OCI-LY3 (cell line): ENCODE results near the gene POLG2.
A peak's percentile ranks its signal among the peaks of the same experiment; 100 is the strongest.

Experiments used
- H2AFZ ChIP-seq: fragments of 200-600, 300-600 bp; shearing (Covaris generic); 2 replicates; pipeline ENCODE4 v1.6.0; 2014; ENCODE audit warnings: antibody characterized with exemption, low read depth, low read length
- H3K27ac ChIP-seq: fragments of 200-600, 300-600 bp; sonication (generic); 2 replicates; pipeline ENCODE4 v1.5.1; 2014; ENCODE audit warnings: mild to moderate bottlenecking, low read length, moderate library complexity, mixed read lengths
- H3K27me3 ChIP-seq: fragments of 200-600, 300-600 bp; sonication (generic); 2 replicates; pipeline ENCODE4 v1.6.1; 2014; ENCODE audit warnings: low read depth, low read length, mixed read lengths
- H3K36me3 ChIP-seq: fragments of 200-600, 300-600 bp; sonication (generic); replicated peaks from 2 replicates; pipeline ENCODE3; 2014; ENCODE audit warnings: low read depth, low read length, mixed read lengths
- H3K4me1 ChIP-seq: fragments of 300-600, 200-600 bp; sonication (generic); 2 replicates; pipeline ENCODE4 v1.6.1; 2014; ENCODE audit warnings: low read length, mixed read lengths
- H3K4me2 ChIP-seq: fragments of 200-600, 300-600 bp; sonication (generic); 2 replicates; pipeline ENCODE4 v1.6.1; 2014; ENCODE audit warnings: low read length, mixed read lengths
- H3K4me3 ChIP-seq: fragments of 300-600, 200-600 bp; sonication (generic); 2 replicates; pipeline ENCODE4 v1.5.1; 2014; ENCODE audit warnings: antibody characterized with exemption, mild to moderate bottlenecking, low read length, moderate library complexity
- H3K79me2 ChIP-seq: fragments of 300-600, 200-600 bp; shearing (Covaris generic); 2 replicates; pipeline ENCODE4 v1.6.1; 2014; ENCODE audit warnings: mild to moderate bottlenecking, low read length, mixed read lengths
- H3K9ac ChIP-seq: fragments of 300-600, 200-600 bp; shearing (Covaris generic); 2 replicates; pipeline ENCODE4 v1.6.0; 2014; ENCODE audit warnings: mild to moderate bottlenecking, low read length, moderate library complexity
- H3K9me3 ChIP-seq: fragments of 200-600, 300-600 bp; shearing (Covaris generic); 2 replicates; pipeline ENCODE4 v1.6.1; 2014; ENCODE audit warnings: low read length, mixed read lengths; ENCODE audit not compliant: insufficient read depth
- H4K20me1 ChIP-seq: fragments of 200-600, 300-600 bp; sonication (generic); 2 replicates; pipeline ENCODE4 v1.6.1; 2016; ENCODE audit warnings: low read length, mixed read lengths; ENCODE audit not compliant: insufficient read depth
- EZH2phosphoT487 ChIP-seq: fragments of 200-600 bp; shearing (Covaris generic); IDR thresholded peaks from 2 replicates; pipeline ENCODE4 v1.6.1; 2018; ENCODE audit warnings: antibody characterized with exemption, mixed run types, low read depth
- TF ChIP-seq, protein P1 (sequence below): fragments of 200-600, 300-600 bp; sonication (generic); IDR thresholded peaks from 2 replicates; pipeline ENCODE4 v1.5.1; 2014; ENCODE audit warnings: antibody characterized with exemption, low read length, low read depth

Gene POLG2

DNA sequence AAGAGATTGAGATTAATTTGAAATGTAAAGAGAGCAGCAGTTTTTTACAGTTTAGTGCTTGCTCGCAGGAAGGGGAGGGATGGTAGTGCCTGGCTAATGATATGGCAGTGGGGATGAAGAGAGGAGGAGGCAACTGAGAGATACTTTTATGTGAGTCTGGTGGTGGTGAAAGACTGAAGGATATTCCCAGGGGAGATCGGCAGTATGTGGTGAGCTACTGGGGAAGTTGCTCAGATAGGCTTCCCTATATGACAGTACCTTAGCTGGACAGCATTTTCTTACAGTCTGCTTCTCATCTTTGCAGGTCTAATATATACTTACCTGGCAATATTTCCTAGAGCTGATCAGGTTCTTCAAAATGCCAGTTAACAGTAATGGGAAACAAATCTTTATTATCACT, 18.6 kb upstream of the POLG2 start:
- H3K4me3 ChIP-seq = no peak overlapping the region

DNA sequence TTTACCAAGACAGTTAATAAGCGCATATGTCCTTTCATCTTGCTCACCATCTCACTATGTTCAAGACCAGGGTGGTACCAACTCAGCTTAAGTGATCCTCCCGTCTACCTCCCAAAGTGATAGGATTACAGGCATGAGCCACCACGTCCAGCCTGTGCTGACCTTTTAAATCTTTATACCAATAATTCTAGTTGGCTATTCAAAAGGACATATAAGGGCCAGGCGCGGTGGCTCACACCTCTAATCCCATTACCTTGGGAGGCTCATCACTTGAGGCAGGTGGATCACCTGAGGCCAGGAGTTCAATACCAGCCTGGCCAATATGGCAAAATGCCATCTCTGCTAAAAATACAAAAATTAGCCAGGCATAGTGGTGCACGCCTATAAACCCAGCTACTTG, 12.3 kb upstream of the POLG2 start:
- no peak overlapping the region for H3K4me3 ChIP-seq
- H3K9ac ChIP-seq = no peak overlapping the region
- no peak overlapping the region for H2AFZ ChIP-seq
- H3K27me3 ChIP-seq = no peaks in the 10 kb centered on the region
- peaks cover 40% of the 10 kb centered on the region for H3K36me3 ChIP-seq
- no peaks in the 10 kb centered on the region for H3K9me3 ChIP-seq
- H3K79me2 ChIP-seq = peaks cover 60% of the 10 kb centered on the region
- no peak overlapping the region for H3K4me2 ChIP-seq
- H3K27ac ChIP-seq = no peak overlapping the region
- H3K4me1 ChIP-seq = peaks cover 15% of the 10 kb centered on the region
- peaks cover 21% of the 10 kb centered on the region for H4K20me1 ChIP-seq
- TF ChIP-seq, protein P1, sequence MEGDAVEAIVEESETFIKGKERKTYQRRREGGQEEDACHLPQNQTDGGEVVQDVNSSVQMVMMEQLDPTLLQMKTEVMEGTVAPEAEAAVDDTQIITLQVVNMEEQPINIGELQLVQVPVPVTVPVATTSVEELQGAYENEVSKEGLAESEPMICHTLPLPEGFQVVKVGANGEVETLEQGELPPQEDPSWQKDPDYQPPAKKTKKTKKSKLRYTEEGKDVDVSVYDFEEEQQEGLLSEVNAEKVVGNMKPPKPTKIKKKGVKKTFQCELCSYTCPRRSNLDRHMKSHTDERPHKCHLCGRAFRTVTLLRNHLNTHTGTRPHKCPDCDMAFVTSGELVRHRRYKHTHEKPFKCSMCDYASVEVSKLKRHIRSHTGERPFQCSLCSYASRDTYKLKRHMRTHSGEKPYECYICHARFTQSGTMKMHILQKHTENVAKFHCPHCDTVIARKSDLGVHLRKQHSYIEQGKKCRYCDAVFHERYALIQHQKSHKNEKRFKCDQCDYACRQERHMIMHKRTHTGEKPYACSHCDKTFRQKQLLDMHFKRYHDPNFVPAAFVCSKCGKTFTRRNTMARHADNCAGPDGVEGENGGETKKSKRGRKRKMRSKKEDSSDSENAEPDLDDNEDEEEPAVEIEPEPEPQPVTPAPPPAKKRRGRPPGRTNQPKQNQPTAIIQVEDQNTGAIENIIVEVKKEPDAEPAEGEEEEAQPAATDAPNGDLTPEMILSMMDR = no peak
- TF ChIP-seq EZH2phosphoT487 = no peak

More for the DNA sequence above, 18.6 kb upstream of the POLG2 start:
- no peak overlapping the region for H3K9ac ChIP-seq
- H3K36me3 ChIP-seq = peaks cover 58% of the 10 kb centered on the region
- H2AFZ ChIP-seq = no peak overlapping the region
- peaks cover 8% of the 10 kb centered on the region for H3K79me2 ChIP-seq
- no peaks in the 10 kb centered on the region for H3K27me3 ChIP-seq
- TF ChIP-seq, protein P1 = no peak
- TF ChIP-seq EZH2phosphoT487 = no peak
- H3K4me1 ChIP-seq = no peaks in the 10 kb centered on the region
- H4K20me1 ChIP-seq = 0 out of 2 replicates have a peak, but pooled peaks cover 7% of the 10 kb centered on the region
- H3K27ac ChIP-seq = no peak overlapping the region
- no peak overlapping the region for H3K4me2 ChIP-seq
- H3K9me3 ChIP-seq = no peaks in the 10 kb centered on the region

GRCh38 chr17:64508683-64509082, 11.8 kb upstream of the POLG2 start:
- TF ChIP-seq, protein P1 = no peak
- no peak for TF ChIP-seq EZH2phosphoT487
- H3K4me3 ChIP-seq = peak overlapping the region; percentile 92; the same call in 1 of the 2 replicates
- peak overlapping the region; percentile 92 for H3K4me2 ChIP-seq
- peaks cover 18% of the 10 kb centered on the region for H3K4me1 ChIP-seq
- peaks cover 26% of the 10 kb centered on the region for H4K20me1 ChIP-seq
- H2AFZ ChIP-seq = no peak overlapping the region
- no peaks in the 10 kb centered on the region for H3K9me3 ChIP-seq
- H3K36me3 ChIP-seq = peaks cover 40% of the 10 kb centered on the region
- no peak overlapping the region for H3K9ac ChIP-seq
- H3K79me2 ChIP-seq = peaks cover 65% of the 10 kb centered on the region
- no peak overlapping the region for H3K27ac ChIP-seq
- H3K27me3 ChIP-seq = no peaks in the 10 kb centered on the region

- Histone ChIP-seq H3K27me3 (no peaks in the 10 kb centered on the region), H3K27ac (peak overlapping the region; percentile 80), H3K36me3 (peaks cover 45% of the 10 kb centered on the region), H3K9ac (peak overlapping the region; percentile 99), H3K9me3 (no peaks in the 10 kb centered on the region), H3K4me2 (peak overlapping the region; percentile 92), H3K4me1 (peaks cover 18% of the 10 kb centered on the region), H3K79me2 (peaks cover 70% of the 10 kb centered on the region), H3K4me3 (peak overlapping the region; percentile 92), H4K20me1 (peaks cover 26% of the 10 kb centered on the region), H2AFZ (0 out of 2 replicates have a peak overlapping the region, but pooled peaks have one; percentile 17)
- TF ChIP-seq, protein P1 = peak; percentile 57
- TF ChIP-seq EZH2phosphoT487 = no peak
Measured at GRCh38 chr17:64507413-64507782, 10.5 kb upstream of the POLG2 start.
